Vagina (tissue), 2 donors: ENCODE data around the gene DNAJC13. TPM values are rescaled to one million over a fixed set of nuclear protein-coding genes. Genes with fewer than 3 reads are reported as not detected.

Source experiments
- DNase-seq, 2 donors: peaks; one replicate each; pipeline ENCODE4 v3.0.0-alpha.2; 2017; ENCODE audit errors: extremely low spot score in 2 of 2
- H3K27ac ChIP-seq: fragments of 200-600 bp; sonication (generic); one replicate; pipeline ENCODE4 v1.5.1; 2019
- H3K27me3 ChIP-seq: fragments of 200-600 bp; sonication (generic); one replicate; pipeline ENCODE4 v1.5.1; 2019
- H3K36me3 ChIP-seq, 2 donors: fragments of 200-600 bp; sonication (generic); one replicate each; pipeline ENCODE4 v1.5.1; 2017 to 2019
- H3K4me1 ChIP-seq: fragments of 200-600 bp; sonication (generic); one replicate; pipeline ENCODE4 v1.5.1; 2019
- H3K4me3 ChIP-seq, 2 donors: fragments of 200-600 bp; sonication (generic); 1 replicate in 1 of 2; 2 replicates in 1 of 2; pipeline ENCODE4 v1.5.1; 2016 to 2019
- H3K9me3 ChIP-seq: fragments of 200-600 bp; sonication (generic); one replicate; pipeline ENCODE4 v1.5.1; 2019
- POLR2A ChIP-seq, 2 donors: fragments of 450-650 bp; IDR thresholded peaks; one replicate each; pipeline ENCODE4 v1.6.1; 2017; ENCODE audit warnings: antibody characterized with exemption in 2 of 2, mild to moderate bottlenecking in 2 of 2, moderate library complexity in 2 of 2
- POLR2AphosphoS5 ChIP-seq, 2 donors: sonication (generic); formaldehyde crosslinking; IDR thresholded peaks; one replicate each; pipeline ENCODE4 v1.9.0; 2017; ENCODE audit warnings: antibody characterized with exemption in 2 of 2, mild to moderate bottlenecking in 2 of 2, low read depth in 1 of 2; ENCODE audit not compliant: insufficient read depth in 1 of 2
- intact Hi-C: fragments of 100-400 bp; cut with DNase I; formaldehyde crosslinking; loops from one replicate; pipeline ENCODE4 v1.15.1; 2023
- total RNA-seq: library from RNA; depleted of rRNA; stranded (reverse); fragments of >200 nt; gene quantifications from one replicate; pipeline ENCODE4 v1.2.3, GENCODE V29; 2016
- TF ChIP-seq, protein P1 (sequence below), 3 experiments: fragments of 450-650 bp in 2 of 3; fragments of 200-600 bp in 1 of 3; sonication (generic) in 1 of 3; IDR thresholded peaks; one replicate each; pipeline ENCODE4 v1.5.1; 2017 to 2019; ENCODE audit warnings: antibody characterized with exemption in 3 of 3, mild to moderate bottlenecking in 2 of 3, moderate library complexity in 2 of 3

Gene DNAJC13
- total RNA-seq, 1 donor from 2014 or later, result 26.5 TPM

DNA sequence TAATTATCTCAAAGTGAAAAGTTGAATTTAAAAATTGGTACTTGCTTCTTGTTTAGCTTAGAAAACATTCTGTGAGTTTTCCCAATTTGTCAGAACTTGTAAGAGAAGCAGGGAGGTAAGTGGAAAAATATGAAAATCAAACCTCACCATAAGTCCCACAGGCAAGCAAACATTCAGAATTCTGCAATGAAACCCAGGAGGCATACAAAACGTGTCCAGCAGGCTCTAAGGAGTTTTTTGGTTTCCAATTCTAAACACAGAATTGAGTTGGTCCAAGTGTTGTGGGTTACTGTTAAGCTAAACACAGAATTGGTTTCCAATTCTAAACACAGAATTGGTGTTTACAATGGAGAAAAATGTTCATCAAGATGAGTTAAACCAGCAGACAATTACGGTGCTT is 152.7 kb downstream of the DNAJC13 start:
- Histone ChIP-seq H3K27me3 (no peaks in the 10 kb centered on the region), H3K4me1 (peaks cover 13% of the 10 kb centered on the region), H3K4me3 (no peak overlapping the region), H3K36me3 (no peaks in the 10 kb centered on the region), H3K27ac (peak overlapping the region; percentile 20), H3K9me3 (no peaks in the 10 kb centered on the region)
- intact Hi-C loops, result no loop called here
- TF ChIP-seq, protein P1, sequence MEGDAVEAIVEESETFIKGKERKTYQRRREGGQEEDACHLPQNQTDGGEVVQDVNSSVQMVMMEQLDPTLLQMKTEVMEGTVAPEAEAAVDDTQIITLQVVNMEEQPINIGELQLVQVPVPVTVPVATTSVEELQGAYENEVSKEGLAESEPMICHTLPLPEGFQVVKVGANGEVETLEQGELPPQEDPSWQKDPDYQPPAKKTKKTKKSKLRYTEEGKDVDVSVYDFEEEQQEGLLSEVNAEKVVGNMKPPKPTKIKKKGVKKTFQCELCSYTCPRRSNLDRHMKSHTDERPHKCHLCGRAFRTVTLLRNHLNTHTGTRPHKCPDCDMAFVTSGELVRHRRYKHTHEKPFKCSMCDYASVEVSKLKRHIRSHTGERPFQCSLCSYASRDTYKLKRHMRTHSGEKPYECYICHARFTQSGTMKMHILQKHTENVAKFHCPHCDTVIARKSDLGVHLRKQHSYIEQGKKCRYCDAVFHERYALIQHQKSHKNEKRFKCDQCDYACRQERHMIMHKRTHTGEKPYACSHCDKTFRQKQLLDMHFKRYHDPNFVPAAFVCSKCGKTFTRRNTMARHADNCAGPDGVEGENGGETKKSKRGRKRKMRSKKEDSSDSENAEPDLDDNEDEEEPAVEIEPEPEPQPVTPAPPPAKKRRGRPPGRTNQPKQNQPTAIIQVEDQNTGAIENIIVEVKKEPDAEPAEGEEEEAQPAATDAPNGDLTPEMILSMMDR (IDR thresholded peaks at IDR 0.05), result no peak
- no peak for TF ChIP-seq POLR2A (IDR thresholded peaks at IDR 0.05)
- TF ChIP-seq POLR2AphosphoS5 (IDR thresholded peaks at IDR 0.05; ENCODE audit: insufficient read depth in 1 of 2, low read depth in 1 of 2), result no peak
- DNase-seq, result no peak

DNA sequence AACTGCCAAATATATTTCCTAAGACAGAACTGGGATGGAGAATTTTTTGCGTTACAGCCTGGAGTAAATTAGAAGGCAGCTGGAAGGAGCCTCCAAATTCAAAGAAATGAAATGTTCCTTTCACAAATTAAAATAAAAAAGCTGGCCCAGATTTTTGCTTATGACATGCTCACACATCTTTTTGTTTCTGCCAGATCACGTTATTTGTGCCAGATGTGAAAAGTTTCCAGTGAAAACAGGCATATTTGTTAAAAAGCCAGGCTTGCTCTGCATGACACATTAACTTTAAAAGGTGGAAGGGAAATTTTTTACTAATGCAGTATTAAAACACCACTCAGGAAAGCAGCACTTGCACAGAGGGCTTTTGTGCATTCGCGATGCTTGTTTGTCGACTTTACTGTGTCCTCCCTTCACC is 156.5 kb downstream of the DNAJC13 start:
- no peaks in the 10 kb centered on the region for H3K27me3 ChIP-seq
- peaks cover 20% of the 10 kb centered on the region for H3K4me1 ChIP-seq
- no peaks in the 10 kb centered on the region for H3K9me3 ChIP-seq
- H3K36me3 ChIP-seq, result no peaks in the 10 kb centered on the region
- intact Hi-C loops, result no loop called here
- peak overlapping the region; percentile 49 for H3K27ac ChIP-seq
- DNase-seq, result no peak
- no peak for TF ChIP-seq POLR2A (IDR thresholded peaks at IDR 0.05)
- no peak for TF ChIP-seq POLR2AphosphoS5 (IDR thresholded peaks at IDR 0.05; ENCODE audit: insufficient read depth in 1 of 2, low read depth in 1 of 2)
- TF ChIP-seq, protein P1 (IDR thresholded peaks at IDR 0.05), result no peak
- H3K4me3 ChIP-seq, result no peak overlapping the region

DNA sequence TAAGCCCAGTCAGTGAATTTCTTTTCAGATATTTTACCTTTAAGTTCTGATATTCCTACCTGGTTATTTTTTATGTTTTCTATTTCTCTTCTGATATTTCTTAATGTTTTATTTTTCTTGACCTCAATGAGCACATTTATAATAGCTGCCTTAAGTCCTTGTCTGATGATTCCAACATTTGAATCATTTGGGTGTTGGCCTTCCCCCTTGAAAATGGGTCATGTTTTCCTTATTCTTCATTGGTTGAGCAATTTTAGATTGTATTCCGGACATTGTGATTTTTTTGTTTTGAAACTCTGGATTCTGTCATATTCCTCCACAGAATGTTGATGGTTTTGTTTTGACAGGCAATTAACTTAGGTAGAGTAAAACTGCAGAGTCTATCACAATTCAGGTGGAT is 170.1 kb downstream of the DNAJC13 start:
- Histone ChIP-seq H3K4me1 (no peaks in the 10 kb centered on the region), H3K4me3 (no peak overlapping the region), H3K36me3 (no peaks in the 10 kb centered on the region), H3K9me3 (no peaks in the 10 kb centered on the region), H3K27ac (no peak overlapping the region), H3K27me3 (no peaks in the 10 kb centered on the region)
- intact Hi-C loops, result no loop called here
- no peak for TF ChIP-seq POLR2AphosphoS5 (IDR thresholded peaks at IDR 0.05; ENCODE audit: insufficient read depth in 1 of 2, low read depth in 1 of 2)
- TF ChIP-seq, protein P1 (IDR thresholded peaks at IDR 0.05), result no peak
- TF ChIP-seq POLR2A (IDR thresholded peaks at IDR 0.05), result no peak
- DNase-seq, result no peak

Other genes starting within 250 kb of the DNAJC13 start
- gene ACP3, start 100.1 kb upstream of the DNAJC13 start, total RNA-seq, result 12.3 TPM
- not detected for gene ACKR4, start 179.8 kb downstream of the DNAJC13 start, total RNA-seq
- 26.5 TPM for gene ACAD11, start 242.3 kb downstream of the DNAJC13 start, total RNA-seq
- 26.5 TPM for gene UBA5, start 242.8 kb downstream of the DNAJC13 start, total RNA-seq